Measurements from ENCODE around the gene RACGAP1.

RACGAP1 gene

GRCh38 chr12:49953151-49953550 lies 72.1 kb downstream of the RACGAP1 start:
- no peak for DNase-seq

DNA sequence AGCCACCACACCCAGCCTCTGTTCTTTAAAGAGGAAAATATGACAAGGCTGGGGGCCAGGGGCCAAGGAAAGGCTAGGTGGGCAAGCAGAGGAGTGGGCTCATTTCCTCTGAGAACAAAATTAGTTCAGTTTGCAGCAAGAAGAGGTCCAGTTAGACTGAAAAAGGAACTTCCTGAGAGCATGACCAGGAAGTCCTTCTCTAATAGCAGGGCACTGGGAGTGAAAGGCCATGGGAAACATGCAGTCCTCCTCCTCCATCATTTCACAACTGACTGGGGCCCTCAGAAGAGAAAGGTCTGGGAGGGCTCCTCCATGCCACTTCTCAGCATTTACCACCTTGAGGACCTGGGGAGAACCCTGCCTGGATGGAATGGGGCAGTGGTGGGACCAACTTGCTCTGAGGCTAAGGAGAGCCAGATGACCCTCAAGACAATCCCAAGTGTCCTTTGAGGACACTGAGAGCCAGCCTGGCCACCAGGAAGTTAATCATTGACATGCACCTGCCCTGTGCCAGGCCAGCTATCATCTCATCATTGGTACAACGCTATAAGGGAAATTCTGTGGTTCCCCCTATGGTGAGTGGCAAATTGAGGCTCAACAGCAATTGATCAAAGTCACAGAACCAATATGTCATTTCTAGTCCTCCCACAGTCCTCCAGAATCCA lies 72.8 kb downstream of the RACGAP1 start:
- no peak for DNase-seq

DNA sequence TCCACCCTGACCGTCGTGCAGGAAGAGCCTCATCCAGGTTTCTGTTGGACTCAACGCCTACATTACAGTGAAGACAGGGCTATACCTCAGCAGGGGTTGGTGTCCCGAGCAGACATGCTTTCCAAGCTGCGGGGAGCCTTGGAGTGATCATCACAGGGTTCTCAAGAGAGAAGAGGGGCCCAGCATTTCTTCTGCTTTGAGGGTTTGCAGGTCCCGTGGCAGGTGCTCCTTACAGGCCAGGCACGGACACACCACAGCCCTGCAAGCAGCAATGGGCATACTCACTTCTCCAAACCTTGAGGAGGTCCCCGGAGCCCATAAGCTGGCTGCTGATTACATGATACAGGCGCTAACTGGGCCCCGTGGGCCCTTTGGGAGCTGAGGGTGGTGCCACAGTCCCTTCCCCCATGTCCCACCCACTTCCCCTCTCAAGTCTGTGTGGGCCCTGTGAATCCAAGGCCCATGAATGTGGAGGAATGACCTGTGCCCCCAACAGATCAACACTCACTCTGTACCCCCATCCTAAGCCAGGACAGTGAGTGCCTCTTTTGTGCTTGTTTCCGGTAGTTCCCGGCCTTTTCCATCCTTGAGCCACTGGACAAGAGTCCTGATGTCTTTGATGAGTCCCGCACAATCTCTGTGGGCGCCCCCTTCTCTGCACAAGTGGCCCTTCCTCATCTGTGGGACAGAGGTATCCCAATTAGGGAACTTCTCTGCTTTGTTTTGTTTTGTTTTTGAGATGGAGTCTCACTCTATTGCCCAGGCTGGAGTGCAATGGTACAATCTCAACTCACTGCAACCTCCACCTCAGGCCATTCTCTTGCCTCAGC lies 73.7 kb downstream of the RACGAP1 start:
- DNase-seq = no peak

DNA sequence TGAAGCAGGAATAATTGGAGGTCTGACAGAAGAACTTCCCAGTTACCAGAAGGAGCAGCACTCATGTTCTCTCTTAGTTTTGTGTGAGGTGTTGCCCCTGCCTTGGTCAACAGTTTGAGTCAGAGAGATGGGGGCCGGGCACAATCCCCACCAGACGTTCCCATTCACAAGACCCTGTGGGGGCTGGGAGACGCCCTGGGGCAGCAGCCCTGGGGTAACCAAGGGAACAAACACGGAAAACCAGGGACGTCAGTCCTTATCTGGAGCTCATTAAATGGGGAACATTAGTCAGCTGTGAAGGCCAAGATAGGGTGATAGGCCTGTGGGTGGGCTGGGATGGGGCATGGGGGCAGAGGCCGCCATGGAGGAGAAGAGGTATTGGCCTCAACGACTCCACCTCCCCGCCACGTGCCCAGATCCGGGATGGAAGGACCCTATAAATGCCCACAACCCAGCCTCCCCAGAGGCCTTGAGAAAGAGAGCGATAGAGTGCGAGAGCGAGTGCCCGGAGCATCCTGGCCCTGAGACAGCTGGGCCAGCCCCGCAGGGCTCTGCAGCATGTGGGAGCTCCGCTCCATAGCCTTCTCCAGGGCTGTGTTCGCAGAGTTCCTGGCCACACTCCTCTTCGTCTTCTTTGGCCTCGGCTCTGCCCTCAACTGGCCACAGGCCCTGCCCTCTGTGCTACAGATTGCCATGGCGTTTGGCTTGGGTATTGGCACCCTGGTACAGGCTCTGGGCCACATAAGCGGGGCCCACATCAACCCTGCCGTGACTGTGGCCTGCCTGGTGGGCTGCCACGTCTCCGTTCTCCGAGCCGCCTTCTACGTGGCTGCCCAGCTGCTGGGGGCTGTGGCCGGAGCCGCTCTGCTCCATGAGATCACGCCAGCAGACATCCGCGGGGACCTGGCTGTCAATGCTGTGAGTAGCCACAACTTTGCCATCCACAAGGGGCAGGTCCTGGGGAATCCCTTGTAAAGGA lies 74.7 kb downstream of the RACGAP1 start, which contains the start of gene AQP2:
Gene AQP2, plus strand, starts transcription at position 465 of the 979 bp plus-strand sequence. Its CDS starts 94 bp downstream, at position 559.
- DNase-seq = no peak

GRCh38 chr12:49949866-49950265 lies 75.4 kb downstream of the RACGAP1 start:
- no peak for DNase-seq

GRCh38 chr12:49948866-49949845 lies 76.1 kb downstream of the RACGAP1 start:
- no peak for DNase-seq

DNA sequence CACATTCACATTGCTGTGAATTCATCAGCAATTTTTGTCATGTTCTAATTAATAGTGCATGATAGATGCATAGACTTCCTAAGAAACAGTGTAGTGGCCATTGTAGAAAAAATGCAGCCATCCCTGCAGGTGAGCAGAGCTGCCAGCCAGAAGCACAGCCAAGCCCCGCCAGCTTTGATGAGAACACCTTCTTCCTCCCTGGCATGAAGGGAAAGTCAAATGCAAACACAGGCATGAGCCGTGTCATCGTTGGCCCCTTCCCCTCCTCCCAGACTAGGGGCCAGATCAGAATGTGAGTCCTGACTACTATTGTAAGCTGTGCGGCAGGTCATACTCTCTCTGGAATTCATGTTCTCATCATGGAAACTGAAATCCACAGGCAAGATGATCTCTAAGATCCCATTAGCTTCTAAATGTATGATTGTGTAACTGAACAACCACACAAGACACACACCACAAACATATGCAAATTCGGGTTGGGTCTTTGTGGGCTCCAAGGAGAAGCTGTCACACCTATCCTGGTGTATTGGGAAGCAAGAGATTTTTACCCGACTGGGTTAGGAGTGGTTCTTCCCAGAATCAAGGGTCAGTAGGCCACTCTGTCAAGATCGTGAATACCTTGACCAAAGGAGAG lies 77.6 kb downstream of the RACGAP1 start:
- DNase-seq = no peak

DNA sequence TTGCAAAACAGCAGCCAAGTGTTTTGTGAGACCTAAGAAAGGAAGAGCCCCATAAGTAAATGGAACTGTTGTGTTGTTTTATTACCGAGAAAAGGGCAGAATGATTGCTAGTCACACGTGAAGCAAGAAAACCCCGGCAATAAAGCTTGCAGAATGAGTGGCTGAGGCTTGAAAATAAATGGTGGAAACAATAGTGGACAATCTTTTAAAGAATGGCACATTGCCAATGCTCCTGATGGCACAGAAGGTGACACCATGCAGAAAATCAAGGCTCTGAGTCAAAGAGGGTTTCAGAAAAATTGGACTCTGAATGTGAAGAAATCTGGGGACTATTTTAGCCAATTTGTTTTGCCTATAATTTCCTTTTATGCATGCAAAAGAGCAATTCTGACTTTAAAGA lies 78.8 kb downstream of the RACGAP1 start:
- DNase-seq = no peak

GRCh38 chr12:49946086-49946485 lies 79.2 kb downstream of the RACGAP1 start:
- DNase-seq = no peak

GRCh38 chr12:49945394-49946080 lies 79.8 kb downstream of the RACGAP1 start:
- no peak for DNase-seq

DNA sequence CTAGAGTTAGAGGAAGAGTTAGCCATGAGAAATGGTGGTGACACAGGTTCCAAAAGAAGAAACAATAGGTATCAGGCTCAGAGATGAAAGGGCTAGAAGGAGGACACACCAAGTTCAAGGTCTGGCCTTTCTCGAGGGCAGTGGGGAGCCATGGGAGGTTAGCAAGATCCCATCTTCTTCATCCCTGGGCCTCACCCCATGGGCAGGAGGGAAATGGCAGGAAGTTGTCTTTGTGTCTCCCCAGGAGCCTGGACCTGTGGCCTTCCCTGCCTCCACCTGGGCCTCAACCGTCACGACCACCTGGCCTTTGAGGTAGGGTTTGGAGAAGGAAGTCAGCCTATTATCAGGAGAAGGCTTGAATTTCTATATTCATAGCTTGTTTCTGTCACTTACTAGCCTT lies 80.6 kb downstream of the RACGAP1 start:
- no peak for DNase-seq

GRCh38 chr12:49944046-49944445 lies 81.2 kb downstream of the RACGAP1 start:
- DNase-seq = no peak

DNA sequence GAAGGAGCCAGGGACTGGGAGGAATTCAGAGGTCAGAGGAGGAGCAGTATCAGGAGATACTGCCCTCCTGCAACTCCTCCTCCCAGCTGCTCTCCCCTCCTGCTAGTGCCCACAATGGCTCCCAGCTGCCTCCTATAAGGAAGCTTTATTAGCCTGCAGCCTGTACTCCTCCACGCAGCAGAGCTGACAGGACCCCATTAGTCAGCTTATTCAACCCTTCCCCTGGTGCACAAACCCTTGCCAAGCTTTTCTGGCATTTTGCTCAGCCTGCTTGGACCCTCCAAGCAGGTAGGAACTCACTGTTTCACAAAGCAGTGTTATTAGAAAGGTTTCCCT lies 81.7 kb downstream of the RACGAP1 start:
- DNase-seq = no peak

- DNase-seq = no peak
Measured at GRCh38 chr12:49942921-49943624, 82.2 kb downstream of the RACGAP1 start.

GRCh38 chr12:49942512-49942893 lies 82.8 kb downstream of the RACGAP1 start:
- no peak for DNase-seq

DNA sequence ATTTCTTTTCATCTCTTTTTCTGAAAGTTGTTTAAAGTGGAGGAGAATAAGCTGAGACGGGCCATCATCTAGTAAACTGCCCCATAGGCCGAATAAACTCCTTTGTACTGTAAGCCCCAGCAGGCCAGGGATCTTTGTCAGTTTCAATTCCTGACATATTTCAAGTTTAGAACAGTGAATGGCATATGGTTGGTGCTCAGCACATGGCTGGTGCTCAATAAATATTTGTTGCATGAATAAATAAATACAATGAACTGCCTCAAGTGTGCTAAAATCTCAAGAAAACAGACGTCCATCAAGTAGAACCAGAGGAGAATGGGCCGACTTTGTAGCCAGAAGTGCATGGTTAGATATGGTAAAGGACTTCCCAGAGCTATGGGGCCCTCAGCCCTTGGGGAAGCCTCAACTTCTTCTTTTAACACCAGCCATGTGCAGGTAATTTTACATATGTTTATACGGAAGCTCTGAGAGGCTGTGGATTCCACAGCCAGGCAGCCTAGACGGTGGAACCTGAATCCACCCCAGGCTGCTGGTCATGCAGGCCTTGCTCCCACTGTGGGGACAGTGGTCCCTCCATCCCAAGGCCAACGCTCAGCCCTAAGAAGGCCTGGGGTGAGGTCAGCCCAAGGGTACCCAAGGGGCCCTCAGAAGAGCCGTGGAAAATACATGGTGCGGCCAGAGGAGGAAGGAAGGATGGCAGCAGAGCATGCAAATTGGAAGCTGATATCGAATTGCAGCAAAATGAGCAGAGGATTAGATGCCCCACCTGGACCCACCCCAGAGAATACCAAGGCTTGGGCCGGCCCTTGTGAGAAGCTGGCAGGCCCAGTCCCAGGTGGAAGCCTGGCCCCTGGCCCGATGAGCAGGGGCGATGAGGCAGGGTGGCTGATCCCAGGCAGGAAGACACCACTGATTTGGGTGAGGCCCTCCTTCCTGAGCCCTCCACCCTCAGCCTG lies 83.5 kb downstream of the RACGAP1 start:
- no peak for DNase-seq

- no peak for DNase-seq
Measured at GRCh38 chr12:49939707-49940106, 85.6 kb downstream of the RACGAP1 start.

DNA sequence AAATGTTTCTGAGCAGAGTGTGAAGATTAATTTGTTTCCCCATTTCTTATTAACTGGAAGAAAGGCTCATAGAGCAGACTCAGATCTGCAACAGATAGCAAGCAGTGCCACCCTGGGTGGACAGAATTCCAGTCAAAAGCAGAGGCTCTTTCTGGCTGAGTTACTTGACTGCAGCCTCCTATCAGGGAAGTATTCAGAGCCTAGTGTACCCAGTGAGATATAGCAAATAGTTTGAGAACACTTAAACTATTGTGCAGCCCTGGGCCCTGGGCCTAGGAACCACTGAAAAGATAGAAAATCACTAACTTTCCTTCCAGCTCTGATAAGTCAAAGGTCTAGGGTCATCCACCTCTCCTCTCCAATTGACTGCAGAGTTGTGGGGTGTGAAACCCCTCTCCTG lies 86.0 kb downstream of the RACGAP1 start:
- no peak for DNase-seq
